ENCODE results near the gene CHEK2.
"Not testable (repeated sequence)": the region's sequence is repeated elsewhere in the genome, so short reads cannot be mapped to it uniquely, and the experiment has no call there.

CHEK2 gene

DNA sequence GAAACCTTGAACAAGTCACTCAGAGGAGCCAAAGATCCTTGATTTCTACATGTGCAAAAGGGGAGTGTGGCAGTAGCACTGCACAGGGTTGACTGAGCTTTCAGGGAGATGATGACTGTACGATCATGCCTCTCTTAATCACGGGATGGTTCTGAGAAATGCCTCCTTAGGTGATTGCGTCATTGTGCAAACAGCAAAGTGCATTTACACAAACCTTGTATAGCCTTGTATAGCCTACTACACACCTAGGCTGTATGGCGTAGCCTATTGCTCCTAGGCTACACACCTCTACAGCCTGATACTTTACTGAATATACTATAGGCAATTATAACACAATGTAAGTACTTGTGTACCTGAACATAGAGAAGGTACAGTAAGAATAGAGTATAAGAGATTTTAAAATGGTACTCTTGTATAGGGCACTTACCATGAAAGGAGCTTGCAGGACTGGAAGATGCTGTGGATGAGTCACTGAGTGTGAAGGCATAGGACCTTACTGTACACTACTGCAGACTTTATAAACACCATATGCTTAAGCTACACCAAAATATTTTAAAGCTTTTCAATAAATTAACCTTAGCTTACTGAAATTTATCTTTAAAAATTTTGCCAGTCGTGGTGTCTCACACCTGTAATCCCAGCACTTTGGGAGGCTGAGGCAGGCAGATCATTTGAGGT lies 60.7 kb downstream of the CHEK2 start:
- H3K27ac ChIP-seq (ENCODE audit: low read depth, low read length); H3K9ac ChIP-seq (ENCODE audit: low read length); H3K4me1 ChIP-seq (ENCODE audit: control insufficient read depth, insufficient read depth, low read length); H3K4me3 ChIP-seq (ENCODE audit: low read depth, low read length); H3K36me3 ChIP-seq (ENCODE audit: control insufficient read depth, insufficient read depth, low read length); H3K9me3 ChIP-seq (ENCODE audit: control insufficient read depth, insufficient read depth, low read depth, low read length); H3K27me3 ChIP-seq (ENCODE audit: control insufficient read depth, insufficient read depth, low read length): not testable (repeated sequence)

DNA sequence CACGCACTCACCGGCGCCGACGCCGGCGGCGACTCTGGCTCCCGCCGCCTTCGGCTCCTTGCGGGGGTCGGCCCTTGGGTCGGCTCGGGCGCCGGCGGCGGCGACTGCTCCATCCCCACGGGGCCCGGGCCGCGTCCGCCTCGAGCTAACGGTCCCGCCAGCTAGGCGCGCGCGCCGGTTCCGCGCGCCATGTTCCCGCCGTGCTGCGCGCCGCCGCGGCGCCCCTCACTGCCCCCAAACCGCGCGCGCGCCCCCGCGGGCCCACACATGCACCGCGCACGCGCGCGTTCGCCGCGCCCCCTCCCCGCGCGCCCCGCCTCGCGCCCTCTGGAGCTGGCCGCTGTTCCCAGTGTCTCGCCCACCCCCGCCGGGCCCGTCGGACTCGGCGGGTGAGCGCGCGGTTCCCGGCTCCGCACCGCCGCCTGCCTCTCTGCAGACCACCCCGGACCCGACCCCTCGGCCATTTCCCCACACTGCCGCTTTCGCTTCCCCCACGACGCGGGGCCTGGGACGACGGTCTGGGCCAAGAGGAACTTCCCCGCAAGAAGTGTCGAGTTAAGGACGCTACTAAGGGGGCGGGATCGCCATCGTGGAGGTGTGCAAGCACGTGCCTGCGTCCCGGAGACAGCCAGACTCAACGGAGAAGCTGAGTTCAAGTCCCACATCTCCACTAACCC lies 61.9 kb downstream of the CHEK2 start, which contains the start of gene TTC28:
Gene TTC28, minus strand, starts transcription at position 230 of the 677 bp plus-strand sequence. Its CDS starts 117 bp downstream, at position 113.
- not testable (repeated sequence) for H3K4me1 ChIP-seq (ENCODE audit: control insufficient read depth, insufficient read depth, low read length); H3K27me3 ChIP-seq (ENCODE audit: control insufficient read depth, insufficient read depth, low read length); H3K9me3 ChIP-seq (ENCODE audit: control insufficient read depth, insufficient read depth, low read depth, low read length); H3K27ac ChIP-seq (ENCODE audit: low read depth, low read length); H3K36me3 ChIP-seq (ENCODE audit: control insufficient read depth, insufficient read depth, low read length)
- Histone ChIP-seq H3K4me3 (ENCODE audit: low read depth, low read length) (peak within 1 kb of the TSS; percentile 79), H3K9ac (ENCODE audit: low read length) (peak within 1 kb of the TSS; percentile 66)

DNA sequence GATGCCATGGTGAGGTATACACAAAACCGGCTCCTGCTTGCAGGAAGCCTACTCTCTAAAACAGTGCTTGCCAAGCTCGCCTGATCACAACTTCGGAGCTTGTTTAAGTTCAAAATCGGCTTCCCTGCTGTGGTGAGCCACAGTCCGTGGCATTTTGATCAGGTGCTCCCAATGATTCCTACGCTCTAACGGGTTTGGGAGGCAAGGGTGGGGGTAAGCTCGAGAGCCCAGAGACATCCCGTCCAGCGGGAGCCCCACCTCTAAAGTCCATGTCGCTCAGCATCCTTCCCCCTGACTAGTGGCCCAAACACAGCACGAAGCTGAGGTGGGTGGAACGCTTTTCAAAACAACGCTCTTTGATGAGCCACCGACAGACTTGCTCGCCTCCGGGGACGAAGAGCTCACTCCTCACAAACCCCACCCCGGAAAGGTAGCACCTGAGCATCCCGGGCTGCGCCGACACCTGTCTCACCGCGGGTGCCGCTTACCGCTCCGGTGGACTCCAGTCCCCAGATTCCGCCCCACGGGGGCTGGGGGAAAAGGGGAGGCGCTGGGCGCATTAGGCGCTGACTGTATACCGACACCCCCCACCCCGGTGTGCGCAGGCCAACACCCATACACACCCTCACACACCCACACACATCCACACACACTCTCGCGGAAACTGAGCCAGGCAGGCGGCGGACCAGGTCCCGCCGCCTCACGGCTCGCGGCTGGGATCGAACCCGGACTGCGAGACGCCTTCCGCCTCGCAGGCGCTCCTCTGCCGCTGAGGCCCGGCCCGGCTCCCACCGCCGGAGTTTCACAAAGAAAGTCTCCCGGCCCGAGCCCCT lies 62.6 kb downstream of the CHEK2 start:
- Histone ChIP-seq H3K4me3 (ENCODE audit: low read depth, low read length) (peak overlapping the region; percentile 79), H3K9ac (ENCODE audit: low read length) (peak overlapping the region; percentile 66)
- not testable (repeated sequence) for H3K36me3 ChIP-seq (ENCODE audit: control insufficient read depth, insufficient read depth, low read length); H3K27me3 ChIP-seq (ENCODE audit: control insufficient read depth, insufficient read depth, low read length); H3K4me1 ChIP-seq (ENCODE audit: control insufficient read depth, insufficient read depth, low read length); H3K9me3 ChIP-seq (ENCODE audit: control insufficient read depth, insufficient read depth, low read depth, low read length); H3K27ac ChIP-seq (ENCODE audit: low read depth, low read length)

DNA sequence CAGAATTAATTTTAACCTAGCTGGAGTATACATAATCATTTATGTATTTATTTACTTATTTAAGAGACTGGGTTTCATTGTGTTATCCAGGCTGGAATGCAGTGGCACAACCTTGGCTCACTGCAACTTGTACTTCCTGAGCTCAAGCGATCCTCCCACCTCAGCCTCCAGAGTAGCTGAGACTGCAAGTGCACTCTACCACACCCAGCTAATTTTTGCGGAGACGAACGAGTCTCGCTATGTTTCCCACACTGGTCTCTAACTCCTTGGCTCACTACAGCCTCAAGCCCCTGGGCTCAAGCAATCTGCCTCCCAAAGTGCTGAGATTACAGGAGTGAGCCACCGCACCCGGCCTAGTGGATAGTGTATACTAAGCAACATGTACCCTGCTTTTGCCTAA lies 63.5 kb downstream of the CHEK2 start:
- not testable (repeated sequence) for H3K4me1 ChIP-seq (ENCODE audit: control insufficient read depth, insufficient read depth, low read length); H3K36me3 ChIP-seq (ENCODE audit: control insufficient read depth, insufficient read depth, low read length); H3K9ac ChIP-seq (ENCODE audit: low read length); H3K4me3 ChIP-seq (ENCODE audit: low read depth, low read length); H3K27me3 ChIP-seq (ENCODE audit: control insufficient read depth, insufficient read depth, low read length); H3K9me3 ChIP-seq (ENCODE audit: control insufficient read depth, insufficient read depth, low read depth, low read length); H3K27ac ChIP-seq (ENCODE audit: low read depth, low read length)

DNA sequence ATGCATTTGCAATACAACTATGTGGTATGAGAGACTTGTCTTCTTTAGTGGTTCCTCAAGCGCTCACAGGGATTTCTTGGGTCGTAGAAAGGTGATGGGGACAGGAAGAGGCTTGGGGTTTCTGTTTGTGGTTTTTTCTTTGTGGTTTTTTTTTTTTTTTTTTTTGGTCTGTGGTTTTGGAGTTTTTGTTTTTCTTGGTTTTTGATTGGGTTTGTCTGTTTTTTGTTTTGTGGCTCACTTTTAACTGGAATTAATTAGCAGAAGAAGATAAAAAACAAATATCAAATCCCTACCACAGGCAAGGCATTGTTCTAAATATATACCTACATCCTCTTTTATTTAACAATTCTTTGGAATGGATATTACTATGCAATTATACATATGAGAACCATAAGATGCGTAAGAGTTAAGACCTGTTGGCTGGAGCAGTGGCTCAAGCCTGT lies 67.5 kb downstream of the CHEK2 start:
- Histone ChIP-seq H3K4me3 (ENCODE audit: low read depth, low read length) (no peak overlapping the region), H3K4me1 (ENCODE audit: control insufficient read depth, insufficient read depth, low read length) (no peaks in the 10 kb centered on the region), H3K9ac (ENCODE audit: low read length) (no peak overlapping the region), H3K27ac (ENCODE audit: low read depth, low read length) (no peak overlapping the region), H3K9me3 (ENCODE audit: control insufficient read depth, insufficient read depth, low read depth, low read length) (peaks cover 12% of the 10 kb centered on the region; the same call in 1 of the 2 replicates), H3K27me3 (ENCODE audit: control insufficient read depth, insufficient read depth, low read length) (peaks cover 5% of the 10 kb centered on the region), H3K36me3 (ENCODE audit: control insufficient read depth, insufficient read depth, low read length) (no peaks in the 10 kb centered on the region)

DNA sequence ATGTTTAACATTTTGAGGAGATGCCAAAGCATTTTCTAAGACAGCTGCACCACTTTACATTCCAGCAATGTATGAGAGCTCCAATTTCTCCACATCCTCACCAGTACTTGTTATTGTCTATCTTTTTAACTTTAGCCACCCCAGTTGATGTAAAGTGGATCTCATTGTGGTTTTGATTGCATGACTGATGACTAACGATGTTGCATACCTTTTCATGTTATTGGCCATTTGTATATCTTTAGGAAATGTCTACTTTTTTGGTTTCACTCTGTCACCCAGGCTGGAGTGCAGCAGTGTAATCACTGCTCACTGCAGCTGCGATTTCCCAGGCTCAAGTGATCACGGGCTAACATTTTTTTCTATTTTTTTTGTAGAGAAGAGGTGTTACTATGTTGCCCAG lies 70.9 kb downstream of the CHEK2 start:
- peaks cover 12% of the 10 kb centered on the region; the same call in 1 of the 2 replicates for H3K9me3 ChIP-seq (ENCODE audit: control insufficient read depth, insufficient read depth, low read depth, low read length)
- no peaks in the 10 kb centered on the region for H3K27me3 ChIP-seq (ENCODE audit: control insufficient read depth, insufficient read depth, low read length)
- H3K36me3 ChIP-seq (ENCODE audit: control insufficient read depth, insufficient read depth, low read length) = no peaks in the 10 kb centered on the region
- H3K27ac ChIP-seq (ENCODE audit: low read depth, low read length) = no peak overlapping the region
- H3K4me3 ChIP-seq (ENCODE audit: low read depth, low read length) = no peak overlapping the region
- H3K4me1 ChIP-seq (ENCODE audit: control insufficient read depth, insufficient read depth, low read length) = no peaks in the 10 kb centered on the region
- no peak overlapping the region for H3K9ac ChIP-seq (ENCODE audit: low read length)

DNA sequence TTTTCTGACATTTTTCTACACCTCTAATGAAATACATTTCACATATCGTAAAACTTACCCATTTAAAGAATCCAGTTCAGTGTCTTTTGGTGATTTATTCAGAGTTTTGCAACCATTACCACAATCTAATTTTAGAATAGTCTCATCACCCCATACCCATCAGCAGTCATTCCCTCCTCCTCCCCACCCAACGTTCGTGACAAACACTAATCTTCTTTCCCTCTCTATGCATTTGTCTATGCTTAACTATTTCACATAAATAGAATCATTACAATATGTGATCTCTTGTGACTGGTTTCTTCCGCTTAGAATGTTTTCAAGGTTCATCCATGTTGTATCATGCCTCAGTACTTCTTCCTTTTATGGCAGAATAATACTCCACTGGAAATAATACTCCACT lies 71.5 kb downstream of the CHEK2 start:
- Histone ChIP-seq H3K4me3 (ENCODE audit: low read depth, low read length) (no peak overlapping the region), H3K27me3 (ENCODE audit: control insufficient read depth, insufficient read depth, low read length) (no peaks in the 10 kb centered on the region), H3K4me1 (ENCODE audit: control insufficient read depth, insufficient read depth, low read length) (no peaks in the 10 kb centered on the region), H3K27ac (ENCODE audit: low read depth, low read length) (no peak overlapping the region), H3K9ac (ENCODE audit: low read length) (no peak overlapping the region), H3K9me3 (ENCODE audit: control insufficient read depth, insufficient read depth, low read depth, low read length) (peaks cover 12% of the 10 kb centered on the region; the same call in 1 of the 2 replicates), H3K36me3 (ENCODE audit: control insufficient read depth, insufficient read depth, low read length) (no peaks in the 10 kb centered on the region)

DNA sequence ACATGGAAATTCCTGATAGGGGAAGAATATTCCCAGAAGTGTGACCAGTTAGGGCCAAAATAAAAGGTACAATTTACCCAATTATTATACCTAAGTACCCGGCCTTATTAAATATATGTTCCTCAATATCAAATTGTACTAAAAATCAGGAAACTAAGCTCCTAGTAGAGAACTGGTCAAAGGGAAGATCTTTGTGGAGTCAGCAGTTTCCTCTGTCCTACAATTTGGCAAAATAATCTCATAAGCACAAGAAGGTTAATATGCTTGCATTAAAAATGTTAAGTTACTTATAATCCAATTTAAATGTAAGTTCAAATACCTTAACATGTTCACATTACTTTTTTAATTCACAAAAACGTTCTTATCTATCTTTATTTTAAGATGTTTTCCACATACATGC lies 72.2 kb downstream of the CHEK2 start:
- Histone ChIP-seq H3K9ac (ENCODE audit: low read length) (no peak overlapping the region), H3K27ac (ENCODE audit: low read depth, low read length) (no peak overlapping the region), H3K27me3 (ENCODE audit: control insufficient read depth, insufficient read depth, low read length) (no peaks in the 10 kb centered on the region), H3K9me3 (ENCODE audit: control insufficient read depth, insufficient read depth, low read depth, low read length) (peaks cover 12% of the 10 kb centered on the region; the same call in 1 of the 2 replicates), H3K4me3 (ENCODE audit: low read depth, low read length) (no peak overlapping the region), H3K4me1 (ENCODE audit: control insufficient read depth, insufficient read depth, low read length) (no peaks in the 10 kb centered on the region), H3K36me3 (ENCODE audit: control insufficient read depth, insufficient read depth, low read length) (no peaks in the 10 kb centered on the region)

DNA sequence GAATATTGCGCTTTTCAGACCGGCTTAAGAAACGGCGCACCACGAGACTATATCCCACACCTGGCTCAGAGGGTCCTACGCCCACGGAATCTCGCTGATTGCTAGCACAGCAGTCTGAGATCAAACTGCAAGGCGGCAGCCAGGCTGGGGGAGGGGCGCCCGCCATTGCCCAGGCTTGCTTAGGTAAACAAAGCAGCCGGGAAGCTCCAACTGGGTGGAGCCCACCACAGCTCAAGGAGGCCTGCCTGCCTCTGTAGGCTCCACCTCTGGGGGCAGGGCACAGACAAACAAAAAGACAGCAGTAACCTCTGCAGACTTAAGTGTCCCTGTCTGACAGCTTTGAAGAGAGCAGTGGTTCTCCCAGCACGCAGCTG lies 78.1 kb downstream of the CHEK2 start:
- not testable (repeated sequence) for H3K9ac ChIP-seq (ENCODE audit: low read length); H3K4me3 ChIP-seq (ENCODE audit: low read depth, low read length); H3K9me3 ChIP-seq (ENCODE audit: control insufficient read depth, insufficient read depth, low read depth, low read length); H3K4me1 ChIP-seq (ENCODE audit: control insufficient read depth, insufficient read depth, low read length); H3K27ac ChIP-seq (ENCODE audit: low read depth, low read length); H3K27me3 ChIP-seq (ENCODE audit: control insufficient read depth, insufficient read depth, low read length); H3K36me3 ChIP-seq (ENCODE audit: control insufficient read depth, insufficient read depth, low read length)

DNA sequence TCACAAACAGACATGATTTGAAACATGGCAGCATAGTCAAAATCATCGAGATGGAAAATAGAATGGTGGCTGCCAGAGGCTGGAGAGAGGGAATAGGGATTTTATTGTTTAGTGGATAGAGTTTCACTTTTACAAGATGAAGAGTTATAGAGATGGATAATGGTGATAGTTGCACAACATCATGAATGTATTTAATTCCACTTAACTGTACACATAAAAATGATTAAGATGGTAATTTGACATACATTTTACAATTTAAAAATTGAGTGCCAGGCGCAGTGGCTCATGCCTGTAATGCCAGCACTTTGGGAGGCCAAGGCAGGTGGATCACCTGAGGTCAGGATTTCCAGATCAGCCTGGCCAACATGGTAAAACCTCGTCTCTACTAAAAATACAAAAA lies 83.2 kb downstream of the CHEK2 start:
- no peak overlapping the region for H3K4me3 ChIP-seq (ENCODE audit: low read depth, low read length)
- no peak overlapping the region for H3K27ac ChIP-seq (ENCODE audit: low read depth, low read length)
- H3K4me1 ChIP-seq (ENCODE audit: control insufficient read depth, insufficient read depth, low read length) = no peaks in the 10 kb centered on the region
- no peaks in the 10 kb centered on the region for H3K27me3 ChIP-seq (ENCODE audit: control insufficient read depth, insufficient read depth, low read length)
- no peak overlapping the region for H3K9ac ChIP-seq (ENCODE audit: low read length)
- H3K36me3 ChIP-seq (ENCODE audit: control insufficient read depth, insufficient read depth, low read length) = no peaks in the 10 kb centered on the region
- H3K9me3 ChIP-seq (ENCODE audit: control insufficient read depth, insufficient read depth, low read depth, low read length) = 0 out of 2 replicates have a peak, but pooled peaks cover 3% of the 10 kb centered on the region

DNA sequence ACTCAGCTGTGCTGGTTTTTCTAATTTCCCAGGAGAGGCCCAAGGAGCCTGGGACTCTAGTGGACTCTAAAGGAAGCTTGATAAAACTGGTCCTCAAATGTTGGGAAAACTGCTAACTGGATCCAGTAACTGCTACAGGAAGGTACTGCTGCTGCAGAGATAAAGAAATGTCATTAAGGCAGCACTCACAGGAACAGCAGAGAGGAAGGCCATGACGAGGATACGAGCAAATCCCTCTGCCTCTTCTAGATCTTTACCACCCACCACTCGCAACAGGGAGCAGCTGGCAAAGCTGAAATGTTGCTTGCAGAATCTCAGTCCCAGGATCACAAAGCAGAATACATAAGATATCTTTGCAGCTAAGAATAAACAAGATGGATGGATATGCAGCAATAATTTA lies 85.4 kb downstream of the CHEK2 start:
- Histone ChIP-seq H3K9me3 (ENCODE audit: control insufficient read depth, insufficient read depth, low read depth, low read length) (peaks cover 3% of the 10 kb centered on the region; the same call in 1 of the 2 replicates), H3K27me3 (ENCODE audit: control insufficient read depth, insufficient read depth, low read length) (no peaks in the 10 kb centered on the region), H3K36me3 (ENCODE audit: control insufficient read depth, insufficient read depth, low read length) (no peaks in the 10 kb centered on the region), H3K9ac (ENCODE audit: low read length) (no peak overlapping the region), H3K27ac (ENCODE audit: low read depth, low read length) (no peak overlapping the region), H3K4me1 (ENCODE audit: control insufficient read depth, insufficient read depth, low read length) (no peaks in the 10 kb centered on the region), H3K4me3 (ENCODE audit: low read depth, low read length) (no peak overlapping the region)

All from HUES6 (cell line).